H1 (cell line): ENCODE data around the gene CCDC192. TPM values are rescaled to one million over a fixed set of nuclear protein-coding genes. Genes with fewer than 3 reads are reported as not detected.
"Not testable (repeated sequence)": the region's sequence is repeated elsewhere in the genome, so short reads cannot be mapped to it uniquely, and the experiment has no call there.

ENCODE experiments used
- CTCF ChIA-PET: fragments of 300-600 bp; sonication (Branson Sonifier 250); formaldehyde crosslinking; loops from one replicate; lab custom pipeline; 2021; ENCODE audit not compliant: partially characterized antibody; lab: Charles Lee
- POLR2A ChIA-PET: fragments of 300-600 bp; sonication (Branson Sonifier 250); formaldehyde crosslinking; loops from one replicate; lab custom pipeline; 2021; ENCODE audit warnings: inconsistent platforms; ENCODE audit not compliant: partially characterized antibody; lab: Charles Lee
- DNase-seq, 2 experiments: peaks; one replicate each; pipeline versions ENCODE4 v3.0.0 to v3.0.0-alpha.2; 2010 to 2022; ENCODE audit warnings: low spot score in 2 of 2, low read depth in 1 of 2, mixed read lengths in 1 of 2
- FAIRE-seq: peaks from 2 replicates; lab custom pipeline; 2011; peaks lifted over from hg19 to GRCh38; lab: Jason Lieb, UNC
- H2AFZ ChIP-seq: 2 replicates; pipeline ENCODE4 v1.8.1; 2012; ENCODE audit warnings: low read length, inconsistent platforms
- H2AK5ac ChIP-seq: 2 replicates; pipeline ENCODE4 v1.6.1; 2013; ENCODE audit warnings: low read depth, low read length
- H2BK120ac ChIP-seq: replicated peaks from 2 replicates; pipeline ENCODE3; 2013; ENCODE audit warnings: low read depth, low read length, inconsistent platforms
- H2BK12ac ChIP-seq: 2 replicates; pipeline ENCODE4 v1.6.1; 2013; ENCODE audit warnings: low read depth, low read length
- H2BK15ac ChIP-seq: 2 replicates; pipeline ENCODE4 v1.6.1; 2013; ENCODE audit warnings: low read length
- H2BK20ac ChIP-seq: 2 replicates; pipeline ENCODE4 v1.6.1; 2013; ENCODE audit warnings: low read length
- H2BK5ac ChIP-seq: 2 replicates; pipeline ENCODE4 v1.6.1; 2013; ENCODE audit warnings: low read depth, low read length
- H3K14ac ChIP-seq: 2 replicates; pipeline ENCODE4 v1.6.1; 2013; ENCODE audit warnings: inconsistent platforms; ENCODE audit not compliant: insufficient read length
- H3K18ac ChIP-seq: 2 replicates; pipeline ENCODE4 v1.6.1; 2013; ENCODE audit warnings: low read length; ENCODE audit errors: extremely low read depth
- H3K23ac ChIP-seq: 2 replicates; pipeline ENCODE4 v1.6.1; 2013; ENCODE audit warnings: inconsistent platforms; ENCODE audit not compliant: insufficient read length
- H3K23me2 ChIP-seq: 2 replicates; pipeline ENCODE4 v1.6.1; 2013; ENCODE audit warnings: low read depth, low read length
- H3K27ac ChIP-seq: 2 replicates; pipeline ENCODE4 v1.6.1; 2011; ENCODE audit warnings: low read depth, low read length, inconsistent platforms
- H3K27me3 ChIP-seq, 4 experiments: replicated peaks in 1 of 4; 1 replicate in 1 of 4; 2 replicates in 3 of 4; pipeline versions ENCODE4 v1.6.1 to v1.8.1; 2011 to 2013; ENCODE audit warnings: low read length in 3 of 4, mild to moderate bottlenecking in 3 of 4, inconsistent platforms in 2 of 4, mixed read lengths in 2 of 4, moderate library complexity in 1 of 4; ENCODE audit not compliant: control insufficient read depth in 3 of 4, insufficient read depth in 3 of 4; ENCODE audit errors: extremely low read depth in 1 of 4
- H3K36me3 ChIP-seq, 4 experiments: 2 replicates each; pipeline versions ENCODE4 v1.6.1 to v1.8.1; 2011 to 2013; ENCODE audit warnings: mild to moderate bottlenecking in 4 of 4, low read length in 3 of 4, moderate library complexity in 2 of 4, control low read depth in 1 of 4, inconsistent platforms in 1 of 4; ENCODE audit not compliant: insufficient read depth in 4 of 4, control insufficient read depth in 2 of 4
- H3K4ac ChIP-seq: replicated peaks from 2 replicates; pipeline ENCODE3; 2013; ENCODE audit warnings: low read length, low read depth, mixed read lengths, inconsistent platforms; ENCODE audit not compliant: insufficient read length
- H3K4me1 ChIP-seq, 4 experiments: replicated peaks in 1 of 4; 1 replicate in 1 of 4; 2 replicates in 3 of 4; pipeline versions ENCODE4 v1.6.1 to v1.8.1; 2011 to 2013; ENCODE audit warnings: low read length in 3 of 4, inconsistent platforms in 2 of 4, mixed read lengths in 1 of 4; ENCODE audit not compliant: insufficient read depth in 4 of 4, control insufficient read depth in 3 of 4
- H3K4me2 ChIP-seq, 2 experiments: 2 replicates each; pipeline versions ENCODE4 v1.6.1 to v1.8.1; 2011 to 2013; ENCODE audit warnings: low read depth in 2 of 2, low read length in 2 of 2, control low read depth in 1 of 2, inconsistent platforms in 1 of 2, mild to moderate bottlenecking in 1 of 2; ENCODE audit not compliant: insufficient read depth in 1 of 2
- H3K4me3 ChIP-seq, 4 experiments: fragments of 200-600, 300-600 bp in 1 of 4; sonication (generic), shearing (Covaris generic), sonication (Bioruptor Twin) in 1 of 4; 2 replicates each; pipeline versions ENCODE4 v1.5.1 to v1.8.1; 2011 to 2016; ENCODE audit warnings: low read length in 4 of 4, low read depth in 3 of 4, control low read depth in 2 of 4, inconsistent platforms in 2 of 4, mild to moderate bottlenecking in 2 of 4, mixed read lengths in 1 of 4, moderate library complexity in 1 of 4; ENCODE audit not compliant: insufficient read depth in 2 of 4; ENCODE audit errors: extremely low read depth in 1 of 4
- H3K56ac ChIP-seq: replicated peaks from 2 replicates; pipeline ENCODE3; 2013; ENCODE audit warnings: low read depth, mild to moderate bottlenecking, mixed read lengths, low read length, inconsistent platforms; ENCODE audit not compliant: insufficient read length
- H3K79me1 ChIP-seq: 2 replicates; pipeline ENCODE4 v1.6.1; 2013; ENCODE audit warnings: low read depth, low read length, control low read depth
- H3K79me2 ChIP-seq, 2 experiments: 2 replicates each; pipeline versions ENCODE4 v1.6.1 to v1.8.1; 2012 to 2013; ENCODE audit warnings: low read length in 2 of 2, mild to moderate bottlenecking in 2 of 2, inconsistent platforms in 1 of 2; ENCODE audit not compliant: insufficient read depth in 2 of 2, control insufficient read depth in 1 of 2
- H3K9ac ChIP-seq, 4 experiments: replicated peaks in 1 of 4; 1 replicate in 1 of 4; 2 replicates in 3 of 4; pipeline versions ENCODE4 v1.6.1 to v1.8.1; 2011 to 2013; ENCODE audit warnings: low read depth in 3 of 4, low read length in 3 of 4, control low read depth in 2 of 4, mild to moderate bottlenecking in 2 of 4, moderate library complexity in 2 of 4, inconsistent platforms in 1 of 4; ENCODE audit errors: extremely low read depth in 1 of 4
- H3K9me3 ChIP-seq, 2 experiments: 2 replicates each; pipeline versions ENCODE4 v1.6.1 to v1.8.1; 2012 to 2013; ENCODE audit warnings: mild to moderate bottlenecking in 2 of 2, moderate library complexity in 2 of 2, control low read depth in 1 of 2, inconsistent platforms in 1 of 2, low read depth in 1 of 2, low read length in 1 of 2, mixed read lengths in 1 of 2; ENCODE audit not compliant: insufficient read depth in 2 of 2
- H4K20me1 ChIP-seq, 2 experiments: replicated peaks in 1 of 2; 2 replicates each; pipeline versions ENCODE3 to v1.8.1; 2011 to 2013; ENCODE audit warnings: inconsistent platforms in 2 of 2, low read length in 2 of 2, mild to moderate bottlenecking in 1 of 2; ENCODE audit not compliant: insufficient read depth in 2 of 2, control insufficient read depth in 1 of 2
- H4K5ac ChIP-seq: 2 replicates; pipeline ENCODE4 v1.6.1; 2013; ENCODE audit warnings: low read length, low read depth, mixed read lengths, inconsistent platforms; ENCODE audit not compliant: insufficient read length
- H4K8ac ChIP-seq: 2 replicates; pipeline ENCODE4 v1.8.0; 2013; ENCODE audit warnings: mild to moderate bottlenecking, moderate library complexity, low read length, inconsistent platforms; ENCODE audit not compliant: insufficient read depth; ENCODE audit errors: extremely low read depth
- H4K91ac ChIP-seq: replicated peaks from 2 replicates; pipeline ENCODE3; 2013; ENCODE audit warnings: low read length, mixed read lengths, inconsistent platforms; ENCODE audit not compliant: insufficient read length
- MAFK ChIP-seq: IDR thresholded peaks from 2 replicates; pipeline ENCODE4 v1.6.1; 2012; ENCODE audit warnings: low read depth, mild to moderate bottlenecking, improper control_type of control experiment, low read length
- WGBS, 2 experiments: shearing (Covaris generic) in 1 of 2; methylation state at CpG; one replicate each; pipeline versions ENCODE4 v1.1.6 to v1.1.7; 2013 to 2015; ENCODE audit warnings: low lambda C conversion rate in 2 of 2, mixed read lengths in 2 of 2, inconsistent platforms in 1 of 2, low coverage in 1 of 2, missing lambda C conversion rate in 1 of 2; ENCODE audit not compliant: insufficient replicate concordance in 2 of 2, insufficient coverage in 1 of 2, insufficient read length in 1 of 2; ENCODE audit errors: extremely low coverage in 1 of 2, missing lambda C conversion rate in 1 of 2; 5-methylcytosine and 5-hydroxymethylcytosine counted together
- polyA plus RNA-seq, 7 experiments: library from polyadenylated mRNA; depleted of rRNA in 3 of 7; stranded (reverse) in 5 of 7; unstranded in 2 of 7; fragments of >200 nt in 5 of 7; fragments of 200-250 nt in 2 of 7; gene quantifications; 1 replicate in 5 of 7; 2 replicates in 1 of 7; 4 replicates in 1 of 7; pipeline versions ENCODE4 v1.2.1 to v1.2.3, GENCODE V29; 2011 to 2013; ENCODE audit warnings: missing spikeins in 2 of 7, mixed read lengths in 2 of 7
- total RNA-seq: library from RNA; stranded (reverse); fragmentation: NEBNext Ultra II Directional; extraction: Animal tissue kit (Norgen Biotek cat#: 25700); gene quantifications from 2 replicates; pipeline ENCODE4 v1.2.1, GENCODE V29; 2021

The CCDC192 gene
- total and polyA plus RNA-seq, 2 of the 8 experiments (the other 6 are each of a cell fraction or from before 2014, with no cell fraction given) = 0.61 TPM; not detected in 1

DNA sequence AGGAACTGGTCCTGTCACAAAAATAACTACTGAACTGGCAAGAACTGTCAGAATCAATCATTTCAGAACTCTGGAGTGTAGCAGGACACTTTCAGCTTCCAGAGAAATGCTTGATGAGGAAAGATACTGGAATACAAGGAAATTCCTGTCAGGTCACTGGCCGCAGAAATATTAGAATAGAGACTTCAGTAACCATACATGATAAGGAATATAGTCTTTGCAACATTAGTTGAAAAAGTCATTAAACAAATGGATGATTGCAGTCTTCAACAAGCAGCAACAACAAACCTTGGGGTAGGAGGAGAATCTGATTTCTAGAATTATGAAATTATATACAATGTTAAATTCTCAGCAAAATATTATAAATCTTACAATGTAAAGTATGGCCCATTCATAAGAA lies 88.2 kb downstream of the CCDC192 start:
- Histone ChIP-seq H2BK15ac (no peak overlapping the region), H3K23ac (no peak overlapping the region), H4K5ac (no peak overlapping the region), H3K4me1 (no peaks in the 10 kb centered on the region), H3K79me2 (no peaks in the 10 kb centered on the region), H2AK5ac (no peak overlapping the region), H2AFZ (no peak overlapping the region), H3K56ac (no peak overlapping the region), H3K36me3 (no peaks in the 10 kb centered on the region), H3K4me2 (no peak overlapping the region), H4K8ac (no peak overlapping the region), H3K14ac (no peak overlapping the region), H3K9me3 (no peaks in the 10 kb centered on the region), H3K9ac (no peak overlapping the region), H3K4ac (no peak overlapping the region), H2BK5ac (no peak overlapping the region), H4K91ac (no peak overlapping the region), H2BK12ac (no peak overlapping the region), H3K4me3 (no peak overlapping the region), H2BK120ac (no peak overlapping the region), H3K18ac (no peak overlapping the region), H3K23me2 (no peaks in the 10 kb centered on the region), H3K79me1 (no peaks in the 10 kb centered on the region), H3K27ac (no peak overlapping the region), H4K20me1 (no peaks in the 10 kb centered on the region), H3K27me3 (no peaks in the 10 kb centered on the region), H2BK20ac (no peak overlapping the region)
- DNase-seq (no peak), FAIRE-seq (no peak)
- 94% methylated on average over 1 of the region's 1 CpG; no CpG with 5 or more reads in 1 of the 2 experiments for WGBS, 2 experiments
- TF ChIP-seq MAFK = no peak
- CTCF ChIA-PET = no interaction called here
- POLR2A ChIA-PET = no interaction called here

DNA sequence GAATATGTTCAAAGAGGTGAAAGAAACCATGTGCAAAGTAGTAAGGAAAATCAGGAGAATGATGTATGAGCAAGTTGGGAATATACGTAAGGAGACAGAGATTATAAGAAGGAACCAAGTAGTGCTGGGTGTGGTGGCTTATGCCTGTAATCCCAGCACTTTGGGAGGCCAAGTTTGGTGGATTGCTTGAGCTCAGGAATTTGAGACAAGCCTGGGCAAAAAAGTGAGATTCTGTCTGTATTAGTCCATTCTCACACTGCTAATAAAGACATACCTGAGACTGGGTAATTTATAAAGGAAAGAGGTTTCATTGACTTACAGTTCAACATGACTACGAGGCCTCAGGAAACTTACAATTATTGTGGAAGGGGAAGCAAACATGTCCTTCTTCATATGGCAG lies 88.7 kb downstream of the CCDC192 start:
- H3K14ac ChIP-seq, H3K4me1 ChIP-seq, DNase-seq, H4K5ac ChIP-seq, H3K4ac ChIP-seq, H2BK15ac ChIP-seq, H2BK12ac ChIP-seq, H3K27ac ChIP-seq, CTCF ChIA-PET, H3K23me2 ChIP-seq, H2BK120ac ChIP-seq, POLR2A ChIA-PET, H3K36me3 ChIP-seq, H4K91ac ChIP-seq, H2BK20ac ChIP-seq, H3K27me3 ChIP-seq, H3K9me3 ChIP-seq, H3K9ac ChIP-seq, H4K20me1 ChIP-seq, H3K79me1 ChIP-seq, H2AK5ac ChIP-seq, FAIRE-seq, H3K79me2 ChIP-seq, H4K8ac ChIP-seq, H2AFZ ChIP-seq, H3K4me2 ChIP-seq, H2BK5ac ChIP-seq, H3K18ac ChIP-seq, H3K56ac ChIP-seq, H3K4me3 ChIP-seq, H3K23ac ChIP-seq: not testable (repeated sequence)
- 85% methylated on average over 2 of the region's 2 CpGs; no CpG with 5 or more reads in 1 of the 2 experiments for WGBS, 2 experiments
